ENCODE data around the gene OOSP4A.
"Not testable (repeated sequence)": the region's sequence is repeated elsewhere in the genome, so short reads cannot be mapped to it uniquely, and the experiment has no call there.

OOSP4A gene

DNA sequence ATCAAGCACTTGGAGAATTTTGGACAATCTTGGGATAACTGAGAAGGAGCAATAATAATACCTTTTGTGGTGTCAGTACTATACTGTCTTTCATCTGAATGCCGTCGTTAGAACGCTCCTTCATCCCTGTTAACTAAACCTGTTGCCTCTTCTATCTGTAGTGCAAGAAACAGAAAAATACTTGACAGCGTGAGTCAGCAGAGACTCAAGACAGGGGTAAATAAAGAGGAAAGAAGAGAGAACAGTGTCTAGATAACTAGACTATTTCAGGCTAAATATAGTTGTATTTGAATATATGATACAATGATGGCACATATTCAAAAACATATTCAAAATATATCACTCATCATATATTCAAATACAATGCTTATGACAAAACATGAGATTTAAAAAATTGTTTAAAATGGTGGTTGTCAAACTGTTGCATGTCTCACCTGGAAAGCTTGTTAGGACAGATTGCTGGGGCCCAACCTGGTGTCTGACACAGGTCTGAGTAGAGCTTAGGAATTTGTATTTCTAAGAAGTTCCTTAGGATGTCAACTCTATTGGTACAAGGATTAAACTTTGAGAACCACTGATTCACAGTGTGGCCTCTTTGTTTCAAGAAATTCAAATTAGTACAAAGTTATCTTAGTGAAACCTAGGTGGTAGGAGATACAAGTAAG, 17.4 kb downstream of the OOSP4A start:
- TF ChIP-seq, protein P1, sequence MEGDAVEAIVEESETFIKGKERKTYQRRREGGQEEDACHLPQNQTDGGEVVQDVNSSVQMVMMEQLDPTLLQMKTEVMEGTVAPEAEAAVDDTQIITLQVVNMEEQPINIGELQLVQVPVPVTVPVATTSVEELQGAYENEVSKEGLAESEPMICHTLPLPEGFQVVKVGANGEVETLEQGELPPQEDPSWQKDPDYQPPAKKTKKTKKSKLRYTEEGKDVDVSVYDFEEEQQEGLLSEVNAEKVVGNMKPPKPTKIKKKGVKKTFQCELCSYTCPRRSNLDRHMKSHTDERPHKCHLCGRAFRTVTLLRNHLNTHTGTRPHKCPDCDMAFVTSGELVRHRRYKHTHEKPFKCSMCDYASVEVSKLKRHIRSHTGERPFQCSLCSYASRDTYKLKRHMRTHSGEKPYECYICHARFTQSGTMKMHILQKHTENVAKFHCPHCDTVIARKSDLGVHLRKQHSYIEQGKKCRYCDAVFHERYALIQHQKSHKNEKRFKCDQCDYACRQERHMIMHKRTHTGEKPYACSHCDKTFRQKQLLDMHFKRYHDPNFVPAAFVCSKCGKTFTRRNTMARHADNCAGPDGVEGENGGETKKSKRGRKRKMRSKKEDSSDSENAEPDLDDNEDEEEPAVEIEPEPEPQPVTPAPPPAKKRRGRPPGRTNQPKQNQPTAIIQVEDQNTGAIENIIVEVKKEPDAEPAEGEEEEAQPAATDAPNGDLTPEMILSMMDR (IDR thresholded peaks at IDR 0.05; ENCODE audit: low read depth, low read length), result no peak
- no peak for DNase-seq
- Histone ChIP-seq H3K4me3 (ENCODE audit: low read depth, low read length) (no peak overlapping the region), H3K36me3 (no peaks in the 10 kb centered on the region), H3K9me3 (ENCODE audit: severe bottlenecking) (no peaks in the 10 kb centered on the region), H3K27ac (no peak overlapping the region), H3K27me3 (ENCODE audit: insufficient read depth, low read depth, severe bottlenecking) (no peaks in the 10 kb centered on the region)

DNA sequence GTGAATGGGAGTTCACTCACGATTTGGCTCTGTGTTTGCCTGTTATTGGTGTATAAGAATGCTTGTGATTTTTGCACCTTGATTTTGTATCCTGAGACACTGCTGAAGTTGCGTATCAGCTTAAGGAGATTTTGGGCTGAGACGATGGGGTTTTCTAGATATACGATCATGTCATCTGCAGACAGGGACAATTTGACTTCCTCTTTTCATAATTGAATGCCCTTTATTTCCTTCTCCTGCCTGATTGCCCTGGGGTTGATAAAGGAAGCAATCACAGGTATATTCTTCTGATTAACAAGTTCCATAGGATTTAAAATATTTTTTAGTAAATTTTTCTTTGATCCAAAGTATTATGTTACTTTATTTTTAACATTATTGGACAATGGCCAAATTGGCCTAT, 18.2 kb downstream of the OOSP4A start:
- DNase-seq; H3K36me3 ChIP-seq; H3K27me3 ChIP-seq (ENCODE audit: insufficient read depth, low read depth, severe bottlenecking); H3K9me3 ChIP-seq (ENCODE audit: severe bottlenecking); H3K4me3 ChIP-seq (ENCODE audit: low read depth, low read length); H3K27ac ChIP-seq: not testable (repeated sequence)

DNA sequence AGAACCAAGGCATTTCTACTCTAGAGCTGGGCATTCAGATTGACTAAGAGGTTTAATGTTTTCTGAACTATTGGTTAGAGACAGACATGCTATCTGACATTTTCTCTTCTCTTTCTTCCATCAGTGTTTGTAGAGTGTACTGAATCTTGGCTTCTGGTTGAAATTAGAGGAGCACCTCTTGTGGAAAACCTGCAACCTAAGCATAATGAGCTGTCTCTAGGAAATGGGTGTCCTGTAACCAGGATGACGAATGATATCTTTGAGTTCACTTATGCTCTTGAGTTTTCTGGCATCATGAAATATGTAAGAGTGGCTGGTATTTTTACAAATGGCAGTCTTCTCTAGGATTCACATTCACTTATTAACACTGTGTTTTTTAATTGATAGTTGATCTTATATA, 19.4 kb downstream of the OOSP4A start:
- TF ChIP-seq, protein P1 (IDR thresholded peaks at IDR 0.05; ENCODE audit: low read depth, low read length), result no peak
- DNase-seq, result no peak
- H3K4me3 ChIP-seq (ENCODE audit: low read depth, low read length), result no peak overlapping the region
- no peaks in the 10 kb centered on the region for H3K27me3 ChIP-seq (ENCODE audit: insufficient read depth, low read depth, severe bottlenecking)
- H3K36me3 ChIP-seq, result no peaks in the 10 kb centered on the region
- H3K9me3 ChIP-seq (ENCODE audit: severe bottlenecking), result no peaks in the 10 kb centered on the region
- H3K27ac ChIP-seq, result no peak overlapping the region

DNA sequence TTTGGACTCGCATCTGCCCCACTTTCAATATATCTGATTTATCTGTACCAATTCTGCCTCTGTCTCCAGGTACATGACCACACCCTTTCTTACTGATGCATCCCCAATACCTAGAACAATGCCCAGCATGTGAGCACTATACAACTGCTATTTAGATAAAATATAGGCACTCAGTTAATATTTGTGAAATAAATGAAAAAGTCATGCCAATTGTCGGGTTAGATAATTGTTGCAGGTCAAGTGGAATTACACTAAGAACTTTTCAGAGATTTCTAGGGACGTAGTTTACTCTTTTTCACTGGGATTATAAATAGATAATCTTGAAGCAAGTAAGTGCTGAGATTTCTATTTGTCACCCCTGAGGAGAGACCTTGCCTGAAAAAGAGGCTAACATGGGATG, 20.5 kb downstream of the OOSP4A start:
- TF ChIP-seq, protein P1 (IDR thresholded peaks at IDR 0.05; ENCODE audit: low read depth, low read length), result no peak
- H3K27me3 ChIP-seq (ENCODE audit: insufficient read depth, low read depth, severe bottlenecking), result no peaks in the 10 kb centered on the region
- no peak overlapping the region for H3K4me3 ChIP-seq (ENCODE audit: low read depth, low read length)
- H3K27ac ChIP-seq, result no peak overlapping the region
- DNase-seq, result no peak
- no peaks in the 10 kb centered on the region for H3K36me3 ChIP-seq
- no peaks in the 10 kb centered on the region for H3K9me3 ChIP-seq (ENCODE audit: severe bottlenecking)

DNA sequence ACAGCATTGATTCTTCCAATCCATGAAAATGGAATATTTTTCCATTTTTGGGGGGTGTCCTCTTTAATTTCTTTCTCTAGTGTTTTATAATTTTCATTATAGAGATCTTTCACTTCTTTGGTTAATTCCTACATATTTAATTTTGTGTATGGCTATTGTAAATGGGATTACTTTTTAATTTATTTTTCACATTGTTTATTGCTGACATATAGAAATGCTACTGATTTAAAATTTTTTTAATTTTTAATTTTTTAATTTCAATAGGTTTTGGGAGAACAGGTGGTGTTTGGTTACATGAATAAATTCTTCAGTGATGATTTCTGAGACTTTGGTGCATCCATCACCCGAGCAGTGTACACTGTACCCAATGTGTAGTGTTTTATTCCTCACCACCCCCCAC, 26.6 kb downstream of the OOSP4A start:
- H3K4me3 ChIP-seq (ENCODE audit: low read depth, low read length), result no peak overlapping the region
- no peak for DNase-seq

DNA sequence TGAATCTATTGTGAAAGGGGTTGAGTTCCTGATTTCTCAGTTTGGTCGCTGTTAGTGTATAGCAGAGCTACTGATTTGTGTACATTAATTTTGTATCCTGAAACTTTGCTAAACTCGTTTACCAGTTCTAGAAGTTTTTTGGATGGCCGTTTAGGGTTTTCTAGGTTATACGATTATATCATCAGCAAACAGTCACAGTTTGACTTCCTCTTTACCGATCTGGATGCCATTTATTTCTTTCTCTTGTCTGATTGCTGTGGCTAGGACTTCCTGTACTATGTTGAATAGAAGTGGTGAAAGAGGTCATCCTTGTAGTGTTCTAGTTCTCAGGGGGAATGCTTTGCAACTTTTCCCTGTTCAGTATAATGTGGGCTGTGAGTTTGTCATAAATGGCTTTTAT, 28.6 kb downstream of the OOSP4A start:
- Histone ChIP-seq H3K27me3 (ENCODE audit: insufficient read depth, low read depth, severe bottlenecking) (no peaks in the 10 kb centered on the region), H3K9me3 (ENCODE audit: severe bottlenecking) (no peaks in the 10 kb centered on the region), H3K27ac (no peak overlapping the region), H3K4me3 (ENCODE audit: low read depth, low read length) (no peak overlapping the region), H3K36me3 (no peaks in the 10 kb centered on the region)
- TF ChIP-seq, protein P1 (IDR thresholded peaks at IDR 0.05; ENCODE audit: low read depth, low read length), result no peak
- DNase-seq, result no peak

More for the DNA sequence above, 26.6 kb downstream of the OOSP4A start:
- no peaks in the 10 kb centered on the region for H3K36me3 ChIP-seq
- H3K27ac ChIP-seq, result no peak overlapping the region
- TF ChIP-seq, protein P1 (IDR thresholded peaks at IDR 0.05; ENCODE audit: low read depth, low read length), result no peak
- H3K27me3 ChIP-seq (ENCODE audit: insufficient read depth, low read depth, severe bottlenecking), result no peaks in the 10 kb centered on the region
- no peaks in the 10 kb centered on the region for H3K9me3 ChIP-seq (ENCODE audit: severe bottlenecking)

Data from WERI-Rb-1 (cell line).